Ecto neural progenitor cell (in vitro differentiated cells): Measurements from ENCODE around the gene ATXN7L1.

Experiments
- DNase-seq: peaks from one replicate; pipeline ENCODE4 v3.0.0-alpha.2; 2018; ENCODE audit warnings: low spot score

The ATXN7L1 gene

GRCh38 chr7:105580022-105580740, 296.2 kb downstream of the ATXN7L1 start:
- no peak for DNase-seq

- no peak for DNase-seq
Measured at GRCh38 chr7:105578496-105578895, 297.9 kb downstream of the ATXN7L1 start.

GRCh38 chr7:105577251-105577650, 299.1 kb downstream of the ATXN7L1 start:
- no peak for DNase-seq

GRCh38 chr7:105571891-105572290, 304.5 kb downstream of the ATXN7L1 start:
- no peak for DNase-seq

DNA sequence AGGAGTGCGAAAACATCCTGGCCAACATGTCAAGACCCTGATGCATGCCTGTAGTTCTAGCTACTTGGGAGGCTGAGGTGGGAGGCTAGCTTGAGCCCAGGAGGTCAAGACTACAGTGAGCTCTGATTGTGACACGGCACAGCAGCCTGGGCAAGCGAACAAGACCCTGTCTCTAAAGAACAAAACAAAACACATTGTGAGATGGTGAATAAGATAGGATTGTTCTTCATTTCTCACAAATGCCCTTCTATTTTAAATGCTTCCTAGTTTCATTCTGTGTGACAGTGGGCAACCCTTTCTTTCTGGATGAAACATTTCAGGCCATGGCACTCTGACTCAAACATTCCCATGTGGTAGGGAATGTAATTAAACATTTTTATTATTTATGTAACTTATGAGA, 308.6 kb downstream of the ATXN7L1 start:
- no peak for DNase-seq

GRCh38 chr7:105567024-105567423, 309.4 kb downstream of the ATXN7L1 start:
- DNase-seq = no peak

DNA sequence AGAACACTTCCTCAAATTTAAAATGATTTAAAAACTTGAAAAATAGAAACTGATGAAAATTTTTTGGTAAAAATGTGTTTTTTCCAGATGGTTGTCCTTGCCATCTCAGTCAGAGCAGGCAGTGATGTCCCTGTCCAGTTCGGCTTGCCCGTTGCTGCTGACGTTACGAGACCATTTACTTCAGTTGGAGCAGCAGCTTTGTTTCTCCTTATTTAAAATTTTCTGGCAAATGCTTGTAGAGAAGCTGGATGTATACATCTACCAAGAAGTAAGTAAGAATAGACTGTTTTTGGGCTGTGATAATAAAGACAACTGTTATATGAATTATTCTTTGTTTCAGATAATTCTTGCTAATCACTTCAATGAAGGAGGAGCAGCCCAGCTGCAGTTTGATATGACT, 311.2 kb downstream of the ATXN7L1 start:
- no peak for DNase-seq

DNA sequence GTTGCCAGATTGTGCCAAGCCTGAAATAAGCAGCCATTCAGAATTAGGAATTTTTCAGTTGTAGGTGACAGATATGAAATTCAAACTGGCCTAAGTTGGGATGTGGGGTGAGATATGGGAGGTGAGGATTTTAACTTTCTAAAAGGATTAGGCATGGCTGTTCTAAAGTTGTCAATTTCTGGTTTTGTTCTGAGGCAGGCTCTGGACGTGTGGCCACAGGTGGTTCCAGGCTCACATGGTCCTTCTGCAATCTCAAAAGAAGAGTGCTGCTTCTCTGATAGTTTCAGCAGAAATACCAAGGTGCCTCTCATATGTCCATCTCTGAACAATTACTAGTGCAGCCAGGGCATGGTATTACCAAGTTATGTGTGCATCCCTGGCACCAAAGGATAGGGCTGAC, 316.5 kb downstream of the ATXN7L1 start:
- no peak for DNase-seq
